OCI-LY1 (cell line): Measurements from ENCODE around the gene JUND.

Experiments used
- H2AFZ ChIP-seq: fragments of 200-600 bp; sonication (generic), shearing (Covaris generic); 2 replicates; pipeline ENCODE4 v1.6.0; 2014; ENCODE audit warnings: antibody characterized with exemption, mild to moderate bottlenecking, low read length
- H3F3A ChIP-seq: fragments of 200-600 bp; sonication (generic), shearing (Covaris generic); 2 replicates; pipeline ENCODE4 v1.6.0; 2014; ENCODE audit warnings: mild to moderate bottlenecking, antibody characterized with exemption, low read length, moderate library complexity; ENCODE audit not compliant: insufficient read depth
- H3K27ac ChIP-seq: fragments of 200-600 bp; sonication (generic); 2 replicates; pipeline ENCODE4 v1.5.1; 2014; ENCODE audit warnings: low read length, mixed run types, mild to moderate bottlenecking, low read depth; ENCODE audit not compliant: poor library complexity, severe bottlenecking
- H3K27me3 ChIP-seq: fragments of 200-600 bp; sonication (generic); 2 replicates; pipeline ENCODE4 v1.6.0; 2014; ENCODE audit warnings: antibody characterized with exemption, mild to moderate bottlenecking, low read length, moderate library complexity; ENCODE audit not compliant: insufficient read depth
- H3K36me3 ChIP-seq: fragments of 200-600 bp; sonication (generic); 2 replicates; pipeline ENCODE4 v1.6.1; 2014; ENCODE audit warnings: mild to moderate bottlenecking, antibody characterized with exemption, low read length, moderate library complexity, mixed read lengths; ENCODE audit not compliant: insufficient read depth
- H3K4me1 ChIP-seq: fragments of 200-600 bp; sonication (generic); 2 replicates; pipeline ENCODE4 v1.5.1; 2014; ENCODE audit warnings: mild to moderate bottlenecking, low read length, moderate library complexity; ENCODE audit not compliant: insufficient read depth, severe bottlenecking
- H3K4me2 ChIP-seq: fragments of 200-600 bp; sonication (generic), shearing (Covaris generic); 2 replicates; pipeline ENCODE4 v1.6.1; 2014; ENCODE audit warnings: low read length
- H3K4me3 ChIP-seq: fragments of 200-600 bp; sonication (generic); 2 replicates; pipeline ENCODE4 v1.5.1; 2014; ENCODE audit warnings: low read length, low read depth, mild to moderate bottlenecking, mixed read lengths; ENCODE audit not compliant: poor library complexity, severe bottlenecking
- H3K79me2 ChIP-seq: fragments of 200-600 bp; shearing (Covaris generic); 2 replicates; pipeline ENCODE4 v1.6.1; 2016; ENCODE audit warnings: mixed run types, low read length, mixed read lengths; ENCODE audit not compliant: insufficient read depth
- H3K9ac ChIP-seq: fragments of 200-600 bp; sonication (generic), shearing (Covaris generic); 2 replicates; pipeline ENCODE4 v1.6.1; 2014; ENCODE audit warnings: mild to moderate bottlenecking, low read length, mixed read lengths
- H3K9me2 ChIP-seq: fragments of 200-600 bp; sonication (generic), shearing (Covaris generic); 2 replicates; pipeline ENCODE4 v1.6.1; 2014; ENCODE audit warnings: low read depth, mild to moderate bottlenecking, low read length, mixed read lengths
- H3K9me3 ChIP-seq: fragments of 200-600 bp; shearing (Covaris generic); 2 replicates; pipeline ENCODE4 v1.6.1; 2014; ENCODE audit warnings: low read length, mixed read lengths
- H4K20me1 ChIP-seq: fragments of 200-600 bp; sonication (generic), shearing (Covaris generic); 2 replicates; pipeline ENCODE4 v1.6.0; 2016; ENCODE audit warnings: mild to moderate bottlenecking, low read length; ENCODE audit not compliant: insufficient read depth
- EZH2 ChIP-seq: fragments of 200-600 bp; sonication (generic), shearing (Covaris generic); IDR thresholded peaks from 2 replicates; pipeline ENCODE4 v1.8.0; 2017; ENCODE audit warnings: borderline replicate concordance, mixed run types, mild to moderate bottlenecking, antibody characterized with exemption, low read length, moderate library complexity, mixed read lengths
- TF ChIP-seq, protein P1 (sequence below): fragments of 200-600 bp; sonication (generic), shearing (Covaris generic); IDR thresholded peaks from 2 replicates; pipeline ENCODE4 v1.5.1; 2017; ENCODE audit warnings: mild to moderate bottlenecking, antibody characterized with exemption, low read length, moderate library complexity, mixed read lengths

Gene JUND

DNA sequence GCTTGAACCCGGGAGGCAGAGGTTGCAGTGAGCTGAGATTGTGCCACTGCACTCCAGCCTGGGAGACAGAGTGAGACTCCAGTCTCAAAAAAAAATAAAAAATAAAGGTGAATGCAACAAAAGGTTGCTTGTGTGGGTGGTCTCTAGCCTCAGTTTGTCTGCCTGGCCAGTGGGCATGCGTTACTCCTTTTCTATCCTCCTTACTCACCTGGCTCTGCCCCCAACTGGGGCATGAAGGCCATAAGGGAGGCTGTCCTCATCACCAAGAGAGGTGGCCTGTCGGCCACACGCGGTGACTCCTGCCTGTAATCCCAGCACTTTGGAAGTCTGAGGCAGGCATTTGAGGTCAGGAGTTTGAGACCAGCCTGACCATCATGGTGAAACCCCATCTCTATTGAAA, 1.9 kb upstream of the JUND start:
- H3K9ac ChIP-seq = no peak overlapping the region

DNA sequence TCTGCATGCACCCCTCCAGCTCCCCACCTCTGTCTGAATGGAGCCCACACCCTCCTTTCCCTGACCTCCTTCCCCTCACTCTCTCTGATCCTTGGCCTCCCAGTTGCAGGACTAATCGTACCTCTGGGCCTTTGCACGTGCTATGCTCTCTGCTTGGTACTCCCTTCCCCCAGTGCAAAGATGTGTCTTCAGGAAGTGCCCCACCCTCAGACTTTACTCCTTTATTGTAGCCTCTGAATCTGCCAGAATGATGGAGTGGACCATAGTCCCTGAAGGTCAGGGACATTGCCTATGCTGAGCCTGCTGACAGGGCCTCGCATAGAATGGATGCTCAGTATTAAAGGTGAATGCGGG, 1.3 kb upstream of the JUND start:
- Histone ChIP-seq H4K20me1 (no peaks in the 10 kb centered on the region), H3K36me3 (peaks cover 5% of the 10 kb centered on the region; the same call in 1 of the 2 replicates), H3K9me2 (no peaks in the 10 kb centered on the region), H2AFZ (no peak overlapping the region), H3K4me1 (peaks cover 20% of the 10 kb centered on the region), H3K4me2 (peak overlapping the region; percentile 100), H3K27ac (no peak overlapping the region), H3K4me3 (no peak overlapping the region), H3K27me3 (no peaks in the 10 kb centered on the region), H3F3A (no peaks in the 10 kb centered on the region), H3K9me3 (no peaks in the 10 kb centered on the region), H3K79me2 (no peaks in the 10 kb centered on the region), H3K9ac (no peak overlapping the region; the same call in 1 of the 2 replicates)
- TF ChIP-seq EZH2 = no peak
- TF ChIP-seq, protein P1, sequence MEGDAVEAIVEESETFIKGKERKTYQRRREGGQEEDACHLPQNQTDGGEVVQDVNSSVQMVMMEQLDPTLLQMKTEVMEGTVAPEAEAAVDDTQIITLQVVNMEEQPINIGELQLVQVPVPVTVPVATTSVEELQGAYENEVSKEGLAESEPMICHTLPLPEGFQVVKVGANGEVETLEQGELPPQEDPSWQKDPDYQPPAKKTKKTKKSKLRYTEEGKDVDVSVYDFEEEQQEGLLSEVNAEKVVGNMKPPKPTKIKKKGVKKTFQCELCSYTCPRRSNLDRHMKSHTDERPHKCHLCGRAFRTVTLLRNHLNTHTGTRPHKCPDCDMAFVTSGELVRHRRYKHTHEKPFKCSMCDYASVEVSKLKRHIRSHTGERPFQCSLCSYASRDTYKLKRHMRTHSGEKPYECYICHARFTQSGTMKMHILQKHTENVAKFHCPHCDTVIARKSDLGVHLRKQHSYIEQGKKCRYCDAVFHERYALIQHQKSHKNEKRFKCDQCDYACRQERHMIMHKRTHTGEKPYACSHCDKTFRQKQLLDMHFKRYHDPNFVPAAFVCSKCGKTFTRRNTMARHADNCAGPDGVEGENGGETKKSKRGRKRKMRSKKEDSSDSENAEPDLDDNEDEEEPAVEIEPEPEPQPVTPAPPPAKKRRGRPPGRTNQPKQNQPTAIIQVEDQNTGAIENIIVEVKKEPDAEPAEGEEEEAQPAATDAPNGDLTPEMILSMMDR = no peak

More for the DNA sequence above, 1.9 kb upstream of the JUND start:
- Histone ChIP-seq H3K9me2 (no peaks in the 10 kb centered on the region), H2AFZ (no peak overlapping the region), H3K27ac (no peak overlapping the region), H3K4me1 (peaks cover 18% of the 10 kb centered on the region), H3K4me3 (no peak overlapping the region), H3K4me2 (no peak overlapping the region), H3F3A (no peaks in the 10 kb centered on the region), H3K36me3 (peaks cover 5% of the 10 kb centered on the region; the same call in 1 of the 2 replicates), H4K20me1 (no peaks in the 10 kb centered on the region), H3K9me3 (no peaks in the 10 kb centered on the region), H3K27me3 (no peaks in the 10 kb centered on the region), H3K79me2 (no peaks in the 10 kb centered on the region)
- TF ChIP-seq, protein P1 = no peak
- TF ChIP-seq EZH2 = no peak

DNA sequence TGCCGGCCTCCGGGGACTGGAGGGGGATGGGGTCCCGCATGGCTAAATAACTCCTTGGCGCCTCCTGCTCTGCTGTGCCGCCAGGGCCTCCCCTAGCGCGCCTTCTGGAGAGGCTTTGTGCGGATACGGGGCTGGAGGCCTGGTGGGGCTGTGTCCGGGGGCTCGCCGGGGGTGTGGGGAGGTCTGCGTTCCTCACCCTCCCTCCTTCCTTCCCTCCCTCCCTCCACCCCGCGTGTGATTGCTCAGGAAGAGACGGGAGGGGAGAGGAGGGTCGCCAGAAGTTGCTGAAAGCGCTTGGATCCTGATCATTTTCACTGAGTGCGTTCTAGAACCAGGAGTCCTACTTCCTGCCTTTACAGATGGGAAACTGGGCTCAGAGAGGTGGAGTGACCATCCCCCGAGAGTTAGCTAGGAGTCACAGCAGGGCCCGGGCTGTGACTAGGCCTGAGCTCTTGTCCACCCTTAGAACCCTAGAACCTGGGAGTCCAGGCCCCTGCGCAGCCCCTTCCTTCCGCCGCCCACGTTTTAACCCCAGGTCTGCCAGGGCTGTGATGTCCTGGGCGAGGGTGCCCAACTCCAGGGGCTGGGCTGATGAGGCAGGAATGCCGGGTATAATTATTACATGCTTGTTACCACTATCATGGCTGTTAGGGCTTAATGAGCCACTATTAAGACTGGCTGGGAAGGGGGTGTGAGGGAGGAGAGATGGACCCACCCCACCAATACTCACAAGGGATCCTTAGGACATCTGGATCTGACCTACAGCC, 782 bp upstream of the JUND start:
- no peak for TF ChIP-seq EZH2
- TF ChIP-seq, protein P1 = no peak
- H3K4me2 ChIP-seq = peak overlapping the region; percentile 100
- H3K27me3 ChIP-seq = no peaks in the 10 kb centered on the region
- no peaks in the 10 kb centered on the region for H3K9me2 ChIP-seq
- H3K9me3 ChIP-seq = no peaks in the 10 kb centered on the region
- H2AFZ ChIP-seq = 0 out of 2 replicates have a peak overlapping the region, but pooled peaks have one; percentile 16
- peaks cover 5% of the 10 kb centered on the region; the same call in 1 of the 2 replicates for H3K36me3 ChIP-seq
- no peaks in the 10 kb centered on the region for H4K20me1 ChIP-seq
- H3F3A ChIP-seq = no peaks in the 10 kb centered on the region
- no peaks in the 10 kb centered on the region for H3K79me2 ChIP-seq
- H3K4me3 ChIP-seq = peak overlapping the region; percentile 75
- H3K27ac ChIP-seq = peak overlapping the region; percentile 92
- H3K9ac ChIP-seq = peak overlapping the region; percentile 95
- peaks cover 20% of the 10 kb centered on the region for H3K4me1 ChIP-seq
